Suprapubic skin (tissue), 4 donors: ENCODE measurements around the gene PEPD.

Experiments used
- EP300 ChIP-seq: sonication (generic); formaldehyde crosslinking; IDR thresholded peaks from one replicate; pipeline ENCODE4 v1.6.1; 2017; ENCODE audit warnings: antibody characterized with exemption
- POLR2A ChIP-seq, 2 donors: fragments of 450-650 bp; IDR thresholded peaks; one replicate each; pipeline ENCODE4 v1.6.1; 2017; ENCODE audit warnings: antibody characterized with exemption in 2 of 2, mild to moderate bottlenecking in 2 of 2, moderate library complexity in 2 of 2
- POLR2AphosphoS5 ChIP-seq, 3 donors: sonication (generic); formaldehyde crosslinking; IDR thresholded peaks; one replicate each; pipeline ENCODE4 v1.6.1; 2017; ENCODE audit warnings: antibody characterized with exemption in 3 of 3
- TF ChIP-seq, protein P1 (sequence below), 2 donors: fragments of 200-600 bp in 1 of 2; fragments of 450-650 bp in 1 of 2; sonication (generic) in 1 of 2; IDR thresholded peaks; one replicate each; pipeline ENCODE4 v1.5.1; 2016 to 2019; ENCODE audit warnings: antibody characterized with exemption in 2 of 2, mild to moderate bottlenecking in 1 of 2, moderate library complexity in 1 of 2

DNA sequence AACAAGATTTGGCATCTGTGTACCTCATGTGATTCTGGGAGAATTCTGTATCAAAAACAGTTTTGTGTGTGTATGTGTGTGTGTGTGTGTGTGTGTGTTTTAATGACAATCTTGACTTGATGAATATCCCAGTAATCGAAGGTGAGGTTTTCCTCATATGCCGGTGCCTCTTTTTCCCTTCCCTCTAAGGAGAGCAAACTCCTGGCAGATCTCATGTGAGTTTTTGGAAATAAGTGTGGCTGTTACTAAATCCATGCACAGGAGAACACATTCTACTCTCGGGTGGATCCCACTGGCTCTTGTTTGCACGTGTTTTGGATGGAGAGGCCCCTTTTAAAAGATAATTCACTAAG lies 177.0 kb downstream of the PEPD start:
- TF ChIP-seq POLR2A (IDR thresholded peaks at IDR 0.05) (no peak), POLR2AphosphoS5 (IDR thresholded peaks at IDR 0.05) (no peak), EP300 (no peak)
- TF ChIP-seq, protein P1, sequence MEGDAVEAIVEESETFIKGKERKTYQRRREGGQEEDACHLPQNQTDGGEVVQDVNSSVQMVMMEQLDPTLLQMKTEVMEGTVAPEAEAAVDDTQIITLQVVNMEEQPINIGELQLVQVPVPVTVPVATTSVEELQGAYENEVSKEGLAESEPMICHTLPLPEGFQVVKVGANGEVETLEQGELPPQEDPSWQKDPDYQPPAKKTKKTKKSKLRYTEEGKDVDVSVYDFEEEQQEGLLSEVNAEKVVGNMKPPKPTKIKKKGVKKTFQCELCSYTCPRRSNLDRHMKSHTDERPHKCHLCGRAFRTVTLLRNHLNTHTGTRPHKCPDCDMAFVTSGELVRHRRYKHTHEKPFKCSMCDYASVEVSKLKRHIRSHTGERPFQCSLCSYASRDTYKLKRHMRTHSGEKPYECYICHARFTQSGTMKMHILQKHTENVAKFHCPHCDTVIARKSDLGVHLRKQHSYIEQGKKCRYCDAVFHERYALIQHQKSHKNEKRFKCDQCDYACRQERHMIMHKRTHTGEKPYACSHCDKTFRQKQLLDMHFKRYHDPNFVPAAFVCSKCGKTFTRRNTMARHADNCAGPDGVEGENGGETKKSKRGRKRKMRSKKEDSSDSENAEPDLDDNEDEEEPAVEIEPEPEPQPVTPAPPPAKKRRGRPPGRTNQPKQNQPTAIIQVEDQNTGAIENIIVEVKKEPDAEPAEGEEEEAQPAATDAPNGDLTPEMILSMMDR (IDR thresholded peaks at IDR 0.05) = no peak
